H9 (cell line): Measurements from ENCODE around the gene MID1. TPM values are rescaled to one million over a fixed set of nuclear protein-coding genes. Genes with fewer than 3 reads are reported as not detected.

Source experiments
- DNase-seq: peaks from one replicate; pipeline ENCODE4 v3.0.0-alpha.2; 2017
- H2AFZ ChIP-seq: one replicate; pipeline ENCODE4 v1.6.1; 2013; ENCODE audit warnings: mild to moderate bottlenecking, low read length, control low read depth, moderate library complexity
- H2AK5ac ChIP-seq: 2 replicates; pipeline ENCODE4 v1.6.1; 2013; ENCODE audit warnings: low read length, control low read depth, mixed read lengths; ENCODE audit not compliant: insufficient read length
- H2BK120ac ChIP-seq: one replicate; pipeline ENCODE4 v1.6.1; 2013; ENCODE audit warnings: low read depth, mild to moderate bottlenecking, low read length, control low read depth, inconsistent platforms; ENCODE audit not compliant: poor library complexity, severe bottlenecking
- H2BK12ac ChIP-seq: 2 replicates; pipeline ENCODE4 v1.6.1; 2013; ENCODE audit warnings: low read length, control low read depth, mixed read lengths, low read depth; ENCODE audit not compliant: insufficient read length
- H2BK15ac ChIP-seq: 2 replicates; pipeline ENCODE4 v1.6.1; 2013; ENCODE audit warnings: low read depth, low read length, control low read depth
- H2BK20ac ChIP-seq: one replicate; pipeline ENCODE4 v1.6.1; 2013; ENCODE audit warnings: low read depth, mild to moderate bottlenecking, low read length, control low read depth, inconsistent platforms; ENCODE audit not compliant: poor library complexity, severe bottlenecking
- H2BK5ac ChIP-seq: 2 replicates; pipeline ENCODE4 v1.6.1; 2013; ENCODE audit warnings: low read length, control low read depth, mixed read lengths; ENCODE audit not compliant: insufficient read length
- H3K14ac ChIP-seq: 2 replicates; pipeline ENCODE4 v1.6.1; 2013; ENCODE audit warnings: low read length, control low read depth; ENCODE audit not compliant: insufficient read depth
- H3K18ac ChIP-seq: 2 replicates; pipeline ENCODE4 v1.6.1; 2013; ENCODE audit warnings: low read depth, mild to moderate bottlenecking, mixed read lengths, low read length, control low read depth; ENCODE audit not compliant: insufficient read length
- H3K23ac ChIP-seq: 2 replicates; pipeline ENCODE4 v1.6.1; 2013; ENCODE audit warnings: low read length, control low read depth, mixed read lengths, low read depth; ENCODE audit not compliant: insufficient read length
- H3K23me2 ChIP-seq: 2 replicates; pipeline ENCODE4 v1.6.1; 2013; ENCODE audit warnings: low read depth, mild to moderate bottlenecking, mixed read lengths, low read length, control low read depth; ENCODE audit not compliant: insufficient read length, poor library complexity, severe bottlenecking
- H3K27ac ChIP-seq: 2 replicates; pipeline ENCODE4 v1.5.1; 2013; ENCODE audit warnings: low read length, control low read depth, mixed read lengths, low read depth; ENCODE audit not compliant: insufficient read length
- H3K27me3 ChIP-seq: 2 replicates; pipeline ENCODE4 v1.6.1; 2013; ENCODE audit warnings: low read length, control low read depth, inconsistent platforms; ENCODE audit not compliant: insufficient read depth
- H3K4ac ChIP-seq: 2 replicates; pipeline ENCODE4 v1.6.1; 2013; ENCODE audit warnings: low read depth, mild to moderate bottlenecking, control low read depth, inconsistent platforms, low read length, moderate library complexity
- H3K4me1 ChIP-seq: 2 replicates; pipeline ENCODE4 v1.6.1; 2013; ENCODE audit warnings: low read length, control low read depth, inconsistent platforms; ENCODE audit not compliant: insufficient read depth
- H3K4me2 ChIP-seq: 2 replicates; pipeline ENCODE4 v1.6.1; 2013; ENCODE audit warnings: low read length, control low read depth, mixed read lengths; ENCODE audit not compliant: insufficient read length, insufficient read depth
- H3K56ac ChIP-seq: 2 replicates; pipeline ENCODE4 v1.6.1; 2013; ENCODE audit warnings: low read depth, mild to moderate bottlenecking, mixed read lengths, low read length, control low read depth; ENCODE audit not compliant: insufficient read length
- H3K79me1 ChIP-seq: 2 replicates; pipeline ENCODE4 v1.6.1; 2013; ENCODE audit warnings: low read depth, mild to moderate bottlenecking, moderate library complexity, low read length, control low read depth, inconsistent platforms; ENCODE audit not compliant: insufficient read depth, poor library complexity, severe bottlenecking
- H3K79me2 ChIP-seq: 2 replicates; pipeline ENCODE4 v1.6.1; 2013; ENCODE audit warnings: low read length, control low read depth, inconsistent platforms; ENCODE audit not compliant: insufficient read depth
- H3K9ac ChIP-seq: 2 replicates; pipeline ENCODE4 v1.6.1; 2013; ENCODE audit warnings: low read length, control low read depth, mixed read lengths; ENCODE audit not compliant: insufficient read length; ENCODE audit errors: extremely low read depth
- H3K9me3 ChIP-seq: one replicate; pipeline ENCODE4 v1.6.1; 2013; ENCODE audit warnings: low read depth, low read length, inconsistent platforms; ENCODE audit not compliant: control insufficient read depth
- H3T11ph ChIP-seq: one replicate; pipeline ENCODE4 v1.6.1; 2013; ENCODE audit warnings: mild to moderate bottlenecking, low read length, control low read depth, inconsistent platforms
- H4K20me1 ChIP-seq: one replicate; pipeline ENCODE4 v1.6.1; 2013; ENCODE audit not compliant: control insufficient read depth, insufficient read length, insufficient read depth
- H4K5ac ChIP-seq: 2 replicates; pipeline ENCODE4 v1.6.1; 2013; ENCODE audit warnings: low read depth, mild to moderate bottlenecking, mixed read lengths, low read length, control low read depth; ENCODE audit not compliant: insufficient read length
- H4K8ac ChIP-seq: replicated peaks from 2 replicates; pipeline ENCODE4 v1.6.1; 2013; ENCODE audit warnings: low read length, control low read depth, mixed read lengths, low read depth; ENCODE audit not compliant: insufficient read length
- H4K91ac ChIP-seq: 2 replicates; pipeline ENCODE4 v1.6.1; 2013; ENCODE audit warnings: low read depth, mild to moderate bottlenecking, moderate library complexity, mixed read lengths, low read length, control low read depth; ENCODE audit not compliant: insufficient read length
- H3K27ac Mint-ChIP-seq, 3 experiments: 2 replicates in 2 of 3; 3 replicates in 1 of 3; pipeline ENCODE4 v1.8.0; 2020 to 2021; ENCODE audit warnings: mixed read lengths in 3 of 3, mild to moderate bottlenecking in 1 of 3, moderate library complexity in 1 of 3
- H3K27me3 Mint-ChIP-seq: 2 replicates; pipeline ENCODE4 v1.8.0; 2021; ENCODE audit warnings: low read depth, mild to moderate bottlenecking, moderate library complexity, mixed read lengths
- H3K36me3 Mint-ChIP-seq, 3 experiments: 2 replicates in 2 of 3; 3 replicates in 1 of 3; pipeline ENCODE4 v1.8.0; 2020 to 2021; ENCODE audit warnings: low read depth in 3 of 3, mixed read lengths in 3 of 3; ENCODE audit not compliant: insufficient read depth in 1 of 3
- H3K4me1 Mint-ChIP-seq, 2 experiments: 2 replicates each; pipeline ENCODE4 v1.8.0; 2020; ENCODE audit warnings: mixed read lengths in 2 of 2
- H3K4me3 Mint-ChIP-seq, 2 experiments: 2 replicates in 1 of 2; 3 replicates in 1 of 2; pipeline ENCODE4 v1.8.0; 2020 to 2021; ENCODE audit warnings: mild to moderate bottlenecking in 2 of 2, mixed read lengths in 2 of 2, moderate library complexity in 1 of 2
- H3K9me3 Mint-ChIP-seq, 2 experiments: 2 replicates in 1 of 2; 3 replicates in 1 of 2; pipeline ENCODE4 v1.8.0; 2020; ENCODE audit warnings: mild to moderate bottlenecking in 2 of 2, mixed read lengths in 2 of 2, moderate library complexity in 1 of 2
- CTCF ChIP-seq: fragments of 200-600 bp; sonication (generic); conservative IDR thresholded peaks from 3 replicates; pipeline ENCODE4 v1.8.0; 2021; ENCODE audit warnings: antibody characterized with exemption, mild to moderate bottlenecking
- total RNA-seq: library from RNA; stranded (reverse); gene quantifications from 2 replicates; pipeline ENCODE4 v1.2.1, GENCODE V29; 2021

Gene MID1
- total RNA-seq, 1 experiment from 2014 or later: 32.9 TPM

- Histone ChIP-seq H2AK5ac (no peak overlapping the region), H3K27me3 (no peaks in the 10 kb centered on the region), H3K9ac (no peak overlapping the region), H2BK5ac (no peak overlapping the region), H4K5ac (no peak overlapping the region), H2AFZ (no peak overlapping the region), H2BK12ac (no peak overlapping the region), H3T11ph (no peak overlapping the region), H3K79me2 (peaks cover 10% of the 10 kb centered on the region; the same call in 1 of the 2 replicates), H3K18ac (no peak overlapping the region), H2BK120ac (no peak overlapping the region), H2BK20ac (no peak overlapping the region), H3K79me1 (no peaks in the 10 kb centered on the region), H4K20me1 (no peaks in the 10 kb centered on the region), H3K23ac (no peak overlapping the region), H3K23me2 (no peaks in the 10 kb centered on the region), H4K91ac (no peak overlapping the region), H3K14ac (no peak overlapping the region), H3K4ac (no peak overlapping the region), H2BK15ac (no peak overlapping the region), H3K56ac (no peak overlapping the region), H3K4me2 (no peak overlapping the region), H3K9me3 (no peaks in the 10 kb centered on the region), H3K4me1 (peaks cover 5% of the 10 kb centered on the region; the same call in 1 of the 2 replicates), H4K8ac (no peak overlapping the region), H3K27ac (no peak overlapping the region)
- no peak overlapping the region for H3K4me3 Mint-ChIP-seq
- H3K36me3 Mint-ChIP-seq: no peaks in the 10 kb centered on the region; a peak in 1 of 7 replicates
- DNase-seq: no peak
- no peak overlapping the region for H3K27ac Mint-ChIP-seq
- no peaks in the 10 kb centered on the region for H3K27me3 Mint-ChIP-seq
- H3K4me1 Mint-ChIP-seq: peaks cover 19 to 21% of the 10 kb centered on the region in 2 experiments
- TF ChIP-seq CTCF: no peak
- H3K9me3 Mint-ChIP-seq: peaks cover 29 to 44% of the 10 kb centered on the region in 2 experiments
These were observed 81.6 kb downstream of the MID1 start for GRCh38 chrX:10538831-10539230.
